OCI-LY3 (cell line): ENCODE data around the gene OR52I2.

Source experiments
- H2AFZ ChIP-seq: fragments of 200-600, 300-600 bp; shearing (Covaris generic); 2 replicates; pipeline ENCODE4 v1.6.0; 2014; ENCODE audit warnings: antibody characterized with exemption, low read depth, low read length
- H3K27ac ChIP-seq: fragments of 200-600, 300-600 bp; sonication (generic); 2 replicates; pipeline ENCODE4 v1.5.1; 2014; ENCODE audit warnings: mild to moderate bottlenecking, low read length, moderate library complexity, mixed read lengths
- H3K27me3 ChIP-seq: fragments of 200-600, 300-600 bp; sonication (generic); 2 replicates; pipeline ENCODE4 v1.6.1; 2014; ENCODE audit warnings: low read depth, low read length, mixed read lengths
- H3K36me3 ChIP-seq: fragments of 200-600, 300-600 bp; sonication (generic); replicated peaks from 2 replicates; pipeline ENCODE3; 2014; ENCODE audit warnings: low read depth, low read length, mixed read lengths
- H3K4me1 ChIP-seq: fragments of 300-600, 200-600 bp; sonication (generic); 2 replicates; pipeline ENCODE4 v1.6.1; 2014; ENCODE audit warnings: low read length, mixed read lengths
- H3K4me2 ChIP-seq: fragments of 200-600, 300-600 bp; sonication (generic); 2 replicates; pipeline ENCODE4 v1.6.1; 2014; ENCODE audit warnings: low read length, mixed read lengths
- H3K4me3 ChIP-seq: fragments of 300-600, 200-600 bp; sonication (generic); 2 replicates; pipeline ENCODE4 v1.5.1; 2014; ENCODE audit warnings: antibody characterized with exemption, mild to moderate bottlenecking, low read length, moderate library complexity
- H3K79me2 ChIP-seq: fragments of 300-600, 200-600 bp; shearing (Covaris generic); 2 replicates; pipeline ENCODE4 v1.6.1; 2014; ENCODE audit warnings: mild to moderate bottlenecking, low read length, mixed read lengths
- H3K9ac ChIP-seq: fragments of 300-600, 200-600 bp; shearing (Covaris generic); 2 replicates; pipeline ENCODE4 v1.6.0; 2014; ENCODE audit warnings: mild to moderate bottlenecking, low read length, moderate library complexity
- H3K9me3 ChIP-seq: fragments of 200-600, 300-600 bp; shearing (Covaris generic); 2 replicates; pipeline ENCODE4 v1.6.1; 2014; ENCODE audit warnings: low read length, mixed read lengths; ENCODE audit not compliant: insufficient read depth
- H4K20me1 ChIP-seq: fragments of 200-600, 300-600 bp; sonication (generic); 2 replicates; pipeline ENCODE4 v1.6.1; 2016; ENCODE audit warnings: low read length, mixed read lengths; ENCODE audit not compliant: insufficient read depth
- EZH2phosphoT487 ChIP-seq: fragments of 200-600 bp; shearing (Covaris generic); IDR thresholded peaks from 2 replicates; pipeline ENCODE4 v1.6.1; 2018; ENCODE audit warnings: antibody characterized with exemption, mixed run types, low read depth
- TF ChIP-seq, protein P1 (sequence below): fragments of 200-600, 300-600 bp; sonication (generic); IDR thresholded peaks from 2 replicates; pipeline ENCODE4 v1.5.1; 2014; ENCODE audit warnings: antibody characterized with exemption, low read length, low read depth

Gene OR52I2

DNA sequence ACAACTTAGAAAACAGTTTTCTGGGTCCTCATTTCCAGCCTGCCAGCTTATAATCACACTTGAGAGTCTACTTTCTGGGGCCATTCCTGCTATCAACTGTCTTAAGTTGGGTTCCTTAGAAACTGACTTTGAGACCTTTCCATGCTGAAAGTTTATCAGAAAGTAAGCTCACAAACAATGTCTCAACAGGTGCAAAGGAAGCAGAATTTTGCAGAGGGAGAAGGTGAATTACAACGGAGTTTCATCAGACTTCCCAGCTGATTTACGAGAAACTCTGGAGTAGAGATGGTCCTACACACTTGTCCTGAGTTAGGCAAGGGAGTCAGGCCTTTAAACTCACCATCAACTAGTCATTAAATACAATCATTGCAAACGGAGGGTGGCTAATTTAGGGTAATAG, 4.7 kb upstream of the OR52I2 start:
- Histone ChIP-seq H3K4me1 (no peaks in the 10 kb centered on the region), H3K9me3 (no peaks in the 10 kb centered on the region), H3K36me3 (no peaks in the 10 kb centered on the region), H3K27me3 (peaks cover 14% of the 10 kb centered on the region), H3K9ac (no peak overlapping the region), H3K4me2 (no peak overlapping the region), H3K4me3 (no peak overlapping the region), H3K79me2 (no peaks in the 10 kb centered on the region), H4K20me1 (no peaks in the 10 kb centered on the region), H2AFZ (no peak overlapping the region), H3K27ac (no peak overlapping the region)
- TF ChIP-seq, protein P1, sequence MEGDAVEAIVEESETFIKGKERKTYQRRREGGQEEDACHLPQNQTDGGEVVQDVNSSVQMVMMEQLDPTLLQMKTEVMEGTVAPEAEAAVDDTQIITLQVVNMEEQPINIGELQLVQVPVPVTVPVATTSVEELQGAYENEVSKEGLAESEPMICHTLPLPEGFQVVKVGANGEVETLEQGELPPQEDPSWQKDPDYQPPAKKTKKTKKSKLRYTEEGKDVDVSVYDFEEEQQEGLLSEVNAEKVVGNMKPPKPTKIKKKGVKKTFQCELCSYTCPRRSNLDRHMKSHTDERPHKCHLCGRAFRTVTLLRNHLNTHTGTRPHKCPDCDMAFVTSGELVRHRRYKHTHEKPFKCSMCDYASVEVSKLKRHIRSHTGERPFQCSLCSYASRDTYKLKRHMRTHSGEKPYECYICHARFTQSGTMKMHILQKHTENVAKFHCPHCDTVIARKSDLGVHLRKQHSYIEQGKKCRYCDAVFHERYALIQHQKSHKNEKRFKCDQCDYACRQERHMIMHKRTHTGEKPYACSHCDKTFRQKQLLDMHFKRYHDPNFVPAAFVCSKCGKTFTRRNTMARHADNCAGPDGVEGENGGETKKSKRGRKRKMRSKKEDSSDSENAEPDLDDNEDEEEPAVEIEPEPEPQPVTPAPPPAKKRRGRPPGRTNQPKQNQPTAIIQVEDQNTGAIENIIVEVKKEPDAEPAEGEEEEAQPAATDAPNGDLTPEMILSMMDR, result no peak
- no peak for TF ChIP-seq EZH2phosphoT487

DNA sequence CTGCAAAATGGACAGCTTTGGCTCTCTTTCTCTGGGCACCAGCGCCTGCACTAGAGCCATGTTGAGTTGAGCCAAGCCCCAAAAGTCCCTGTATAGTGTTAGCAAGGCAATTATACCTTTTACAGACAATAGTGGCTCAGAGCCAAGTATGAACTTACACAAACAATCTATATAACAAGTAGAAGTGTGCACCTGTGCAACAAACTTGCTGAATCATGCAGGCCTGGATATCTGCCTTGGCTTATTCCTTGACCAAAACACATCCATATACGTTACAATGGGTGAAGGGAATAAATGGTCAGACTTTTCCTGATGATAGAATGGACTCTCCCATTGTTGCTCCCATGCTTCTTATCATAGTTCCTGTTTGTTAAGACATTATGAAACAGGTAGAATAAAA, 3.8 kb upstream of the OR52I2 start:
- H4K20me1 ChIP-seq, result no peaks in the 10 kb centered on the region
- H3K36me3 ChIP-seq, result no peaks in the 10 kb centered on the region
- H3K9me3 ChIP-seq, result no peaks in the 10 kb centered on the region
- no peak for TF ChIP-seq EZH2phosphoT487
- TF ChIP-seq, protein P1, result no peak
- H3K4me3 ChIP-seq, result no peak overlapping the region
- H3K79me2 ChIP-seq, result no peaks in the 10 kb centered on the region
- H3K27me3 ChIP-seq, result peaks cover 14% of the 10 kb centered on the region
- no peak overlapping the region for H3K27ac ChIP-seq
- no peaks in the 10 kb centered on the region for H3K4me1 ChIP-seq
- H3K4me2 ChIP-seq, result no peak overlapping the region
- no peak overlapping the region for H2AFZ ChIP-seq
- H3K9ac ChIP-seq, result no peak overlapping the region

DNA sequence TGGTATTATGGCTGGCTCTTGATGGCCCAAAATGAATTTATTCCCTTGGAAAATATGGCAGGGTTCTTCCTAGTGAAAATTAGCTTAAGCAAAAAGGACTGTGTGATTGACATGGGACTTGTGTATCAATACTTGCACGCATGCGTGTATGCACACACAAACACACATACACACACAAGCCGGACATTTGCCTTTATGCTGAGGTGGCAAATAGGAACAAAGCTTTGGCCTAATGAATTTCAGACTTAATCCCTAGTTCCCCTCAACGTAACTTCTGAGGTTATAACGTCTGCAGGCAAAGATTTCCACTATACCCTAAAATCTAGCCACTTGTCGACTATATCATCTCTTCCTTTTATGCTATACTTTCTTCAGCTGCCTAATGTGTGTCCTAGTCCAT, 2.9 kb upstream of the OR52I2 start:
- Histone ChIP-seq H3K27me3 (peaks cover 14% of the 10 kb centered on the region), H3K4me1 (no peaks in the 10 kb centered on the region), H3K9me3 (no peaks in the 10 kb centered on the region), H3K36me3 (no peaks in the 10 kb centered on the region), H3K79me2 (no peaks in the 10 kb centered on the region), H3K27ac (no peak overlapping the region), H4K20me1 (no peaks in the 10 kb centered on the region), H3K9ac (no peak overlapping the region), H2AFZ (no peak overlapping the region), H3K4me3 (no peak overlapping the region), H3K4me2 (no peak overlapping the region)
- TF ChIP-seq, protein P1, result no peak
- no peak for TF ChIP-seq EZH2phosphoT487

DNA sequence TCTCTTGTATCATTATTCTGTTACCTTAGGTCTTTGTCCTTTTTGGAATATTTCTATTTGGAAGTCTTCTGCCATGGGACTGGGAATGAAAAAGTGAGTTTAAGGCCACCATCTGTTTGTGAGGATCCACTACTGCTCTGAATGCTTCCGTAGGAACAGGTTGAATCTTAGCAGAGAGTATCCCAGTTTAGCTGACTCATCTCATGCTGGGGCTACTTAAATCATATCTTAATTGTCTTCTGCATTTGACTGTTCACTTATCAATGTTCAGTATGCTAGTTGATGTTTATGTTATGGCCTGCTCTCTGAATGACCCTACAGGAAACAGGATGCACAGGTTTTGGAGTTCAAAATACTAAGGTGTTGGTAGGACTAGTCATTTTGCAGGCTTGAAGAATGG, 1.4 kb upstream of the OR52I2 start:
- no peak overlapping the region for H3K9ac ChIP-seq

More for the DNA sequence above, 1.4 kb upstream of the OR52I2 start:
- Histone ChIP-seq H3K4me2 (no peak overlapping the region), H3K4me3 (no peak overlapping the region), H3K27me3 (peaks cover 16% of the 10 kb centered on the region), H4K20me1 (no peaks in the 10 kb centered on the region), H3K36me3 (no peaks in the 10 kb centered on the region), H3K4me1 (no peaks in the 10 kb centered on the region), H3K9me3 (no peaks in the 10 kb centered on the region), H3K79me2 (no peaks in the 10 kb centered on the region), H2AFZ (no peak overlapping the region), H3K27ac (no peak overlapping the region)
- TF ChIP-seq EZH2phosphoT487, result no peak
- TF ChIP-seq, protein P1, result no peak
